Ishikawa (cell line): ENCODE measurements around the gene NPAS3.

Experiments
- CREB1 ChIP-seq: IDR thresholded peaks from 2 replicates; pipeline ENCODE4 v1.6.1; 2012; ENCODE audit warnings: low read depth
- EP300 ChIP-seq: IDR thresholded peaks from 2 replicates; pipeline ENCODE4 v1.6.1; 2012; ENCODE audit warnings: borderline replicate concordance
- MAX ChIP-seq: IDR thresholded peaks from 2 replicates; pipeline ENCODE4 v1.6.1; 2012
- RAD21 ChIP-seq: IDR thresholded peaks from 2 replicates; pipeline ENCODE4 v1.6.1; 2012; ENCODE audit warnings: low read depth
- TAF1 ChIP-seq: IDR thresholded peaks from 2 replicates; pipeline ENCODE4 v1.6.1; 2012; ENCODE audit warnings: low read depth, mild to moderate bottlenecking
- YY1 ChIP-seq: IDR thresholded peaks from 2 replicates; pipeline ENCODE4 v1.6.1; 2012; ENCODE audit warnings: low read depth
- TF ChIP-seq, protein P1 (sequence below): IDR thresholded peaks from 2 replicates; pipeline ENCODE4 v1.6.1; 2012; ENCODE audit warnings: low read depth, mild to moderate bottlenecking

GRCh38 chr14:33386781-33387180 is 448.1 kb downstream of the NPAS3 start:
- TF ChIP-seq EP300 = no peak
- no peak for TF ChIP-seq MAX
- TF ChIP-seq, protein P1, sequence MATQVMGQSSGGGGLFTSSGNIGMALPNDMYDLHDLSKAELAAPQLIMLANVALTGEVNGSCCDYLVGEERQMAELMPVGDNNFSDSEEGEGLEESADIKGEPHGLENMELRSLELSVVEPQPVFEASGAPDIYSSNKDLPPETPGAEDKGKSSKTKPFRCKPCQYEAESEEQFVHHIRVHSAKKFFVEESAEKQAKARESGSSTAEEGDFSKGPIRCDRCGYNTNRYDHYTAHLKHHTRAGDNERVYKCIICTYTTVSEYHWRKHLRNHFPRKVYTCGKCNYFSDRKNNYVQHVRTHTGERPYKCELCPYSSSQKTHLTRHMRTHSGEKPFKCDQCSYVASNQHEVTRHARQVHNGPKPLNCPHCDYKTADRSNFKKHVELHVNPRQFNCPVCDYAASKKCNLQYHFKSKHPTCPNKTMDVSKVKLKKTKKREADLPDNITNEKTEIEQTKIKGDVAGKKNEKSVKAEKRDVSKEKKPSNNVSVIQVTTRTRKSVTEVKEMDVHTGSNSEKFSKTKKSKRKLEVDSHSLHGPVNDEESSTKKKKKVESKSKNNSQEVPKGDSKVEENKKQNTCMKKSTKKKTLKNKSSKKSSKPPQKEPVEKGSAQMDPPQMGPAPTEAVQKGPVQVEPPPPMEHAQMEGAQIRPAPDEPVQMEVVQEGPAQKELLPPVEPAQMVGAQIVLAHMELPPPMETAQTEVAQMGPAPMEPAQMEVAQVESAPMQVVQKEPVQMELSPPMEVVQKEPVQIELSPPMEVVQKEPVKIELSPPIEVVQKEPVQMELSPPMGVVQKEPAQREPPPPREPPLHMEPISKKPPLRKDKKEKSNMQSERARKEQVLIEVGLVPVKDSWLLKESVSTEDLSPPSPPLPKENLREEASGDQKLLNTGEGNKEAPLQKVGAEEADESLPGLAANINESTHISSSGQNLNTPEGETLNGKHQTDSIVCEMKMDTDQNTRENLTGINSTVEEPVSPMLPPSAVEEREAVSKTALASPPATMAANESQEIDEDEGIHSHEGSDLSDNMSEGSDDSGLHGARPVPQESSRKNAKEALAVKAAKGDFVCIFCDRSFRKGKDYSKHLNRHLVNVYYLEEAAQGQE = no peak
- no peak for TF ChIP-seq TAF1
- no peak for TF ChIP-seq CREB1
- no peak for TF ChIP-seq YY1
- TF ChIP-seq RAD21 = no peak
